Right atrium auricular region (tissue), 2 donors: ENCODE measurements around the gene SLC25A48. TPM values are rescaled to one million over a fixed set of nuclear protein-coding genes. Genes with fewer than 3 reads are reported as not detected.

Experiments
- DNase-seq: peaks from one replicate; pipeline ENCODE4 v3.0.0-alpha.2; 2019; ENCODE audit warnings: low spot score
- H3K27ac ChIP-seq, 2 donors: fragments of 200-600 bp; sonication (generic); 1 replicate in 1 of 2; 2 replicates in 1 of 2; pipeline ENCODE4 v1.5.1; 2016 to 2019
- H3K27me3 ChIP-seq, 2 donors: fragments of 200-600 bp; sonication (generic); one replicate each; pipeline versions ENCODE4 v1.5.1 to v1.6.0; 2017 to 2019
- H3K36me3 ChIP-seq: fragments of 200-600 bp; sonication (generic); one replicate; pipeline ENCODE4 v1.5.1; 2016
- H3K4me1 ChIP-seq, 2 donors: fragments of 200-600 bp; sonication (generic); one replicate each; pipeline versions ENCODE4 v1.5.1 to v1.6.0; 2017 to 2019
- H3K4me3 ChIP-seq, 2 donors: fragments of 200-600 bp; sonication (generic); 1 replicate in 1 of 2; 2 replicates in 1 of 2; pipeline ENCODE4 v1.5.1; 2017 to 2019; ENCODE audit warnings: mild to moderate bottlenecking in 1 of 2, moderate library complexity in 1 of 2
- H3K9me3 ChIP-seq, 2 donors: fragments of 200-600 bp; sonication (generic); one replicate each; pipeline ENCODE4 v1.5.1; 2019
- total RNA-seq, 2 donors: library from RNA; depleted of rRNA; stranded (reverse); fragments of >200 nt; gene quantifications; one replicate each; pipeline ENCODE4 v1.1.0, GENCODE V29; 2016
- TF ChIP-seq, protein P1 (sequence below), 2 donors: fragments of 200-600 bp; sonication (generic); IDR thresholded peaks; one replicate each; pipeline ENCODE4 v1.5.1; 2019; ENCODE audit warnings: antibody characterized with exemption in 2 of 2

Gene SLC25A48
- total RNA-seq, 2 donors from 2014 or later = not detected

DNA sequence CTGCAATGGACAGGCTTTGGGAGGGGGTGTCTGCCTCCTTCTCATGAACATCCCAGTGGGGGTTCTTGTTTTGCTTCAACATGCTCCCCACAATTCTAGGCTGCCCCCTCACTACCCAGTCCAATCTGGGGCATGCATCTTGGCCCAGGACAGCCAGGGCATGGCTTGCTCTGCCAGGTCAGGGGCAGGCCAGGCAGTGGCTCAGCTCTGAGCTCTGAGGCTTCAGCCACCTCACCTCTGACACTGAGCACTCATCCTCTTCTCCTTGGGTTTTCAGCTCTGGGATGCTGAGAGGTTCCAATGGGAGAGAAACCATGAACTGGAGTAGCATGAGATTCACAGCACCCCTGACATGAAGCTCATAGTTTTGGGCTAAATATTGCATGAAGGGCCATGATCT is 11.8 kb downstream of the SLC25A48 start:
- DNase-seq = no peak
- TF ChIP-seq, protein P1, sequence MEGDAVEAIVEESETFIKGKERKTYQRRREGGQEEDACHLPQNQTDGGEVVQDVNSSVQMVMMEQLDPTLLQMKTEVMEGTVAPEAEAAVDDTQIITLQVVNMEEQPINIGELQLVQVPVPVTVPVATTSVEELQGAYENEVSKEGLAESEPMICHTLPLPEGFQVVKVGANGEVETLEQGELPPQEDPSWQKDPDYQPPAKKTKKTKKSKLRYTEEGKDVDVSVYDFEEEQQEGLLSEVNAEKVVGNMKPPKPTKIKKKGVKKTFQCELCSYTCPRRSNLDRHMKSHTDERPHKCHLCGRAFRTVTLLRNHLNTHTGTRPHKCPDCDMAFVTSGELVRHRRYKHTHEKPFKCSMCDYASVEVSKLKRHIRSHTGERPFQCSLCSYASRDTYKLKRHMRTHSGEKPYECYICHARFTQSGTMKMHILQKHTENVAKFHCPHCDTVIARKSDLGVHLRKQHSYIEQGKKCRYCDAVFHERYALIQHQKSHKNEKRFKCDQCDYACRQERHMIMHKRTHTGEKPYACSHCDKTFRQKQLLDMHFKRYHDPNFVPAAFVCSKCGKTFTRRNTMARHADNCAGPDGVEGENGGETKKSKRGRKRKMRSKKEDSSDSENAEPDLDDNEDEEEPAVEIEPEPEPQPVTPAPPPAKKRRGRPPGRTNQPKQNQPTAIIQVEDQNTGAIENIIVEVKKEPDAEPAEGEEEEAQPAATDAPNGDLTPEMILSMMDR (IDR thresholded peaks at IDR 0.05) = no peak
- no peaks in the 10 kb centered on the region for H3K36me3 ChIP-seq
- no peaks in the 10 kb centered on the region for H3K9me3 ChIP-seq
- H3K27ac ChIP-seq = no peak overlapping the region
- no peaks in the 10 kb centered on the region for H3K4me1 ChIP-seq
- H3K27me3 ChIP-seq = no peaks in the 10 kb centered on the region
- no peak overlapping the region for H3K4me3 ChIP-seq

DNA sequence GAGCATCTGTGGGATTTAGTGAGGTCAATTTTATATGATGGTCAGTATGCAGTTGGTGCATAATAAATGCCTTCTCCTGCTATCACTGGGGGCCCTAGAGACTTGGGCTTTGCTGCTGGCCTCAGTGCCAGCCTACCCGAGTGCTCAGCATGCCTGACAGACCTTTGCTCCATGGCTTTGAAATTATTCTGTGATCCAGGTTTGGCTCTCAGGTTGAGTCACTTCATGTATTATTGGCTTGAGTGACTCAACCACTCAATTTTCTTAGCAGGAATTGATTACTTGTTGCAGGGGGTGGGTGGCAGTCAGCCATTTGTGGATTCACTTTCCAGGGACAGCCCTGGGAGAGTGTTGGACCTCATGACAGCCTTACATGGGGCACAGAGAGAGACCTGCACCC is 13.5 kb downstream of the SLC25A48 start:
- DNase-seq = no peak
- no peaks in the 10 kb centered on the region for H3K9me3 ChIP-seq
- no peak overlapping the region for H3K27ac ChIP-seq
- no peaks in the 10 kb centered on the region for H3K4me1 ChIP-seq
- TF ChIP-seq, protein P1 (IDR thresholded peaks at IDR 0.05) = no peak
- no peak overlapping the region for H3K4me3 ChIP-seq
- no peaks in the 10 kb centered on the region for H3K36me3 ChIP-seq
- H3K27me3 ChIP-seq = no peaks in the 10 kb centered on the region

DNA sequence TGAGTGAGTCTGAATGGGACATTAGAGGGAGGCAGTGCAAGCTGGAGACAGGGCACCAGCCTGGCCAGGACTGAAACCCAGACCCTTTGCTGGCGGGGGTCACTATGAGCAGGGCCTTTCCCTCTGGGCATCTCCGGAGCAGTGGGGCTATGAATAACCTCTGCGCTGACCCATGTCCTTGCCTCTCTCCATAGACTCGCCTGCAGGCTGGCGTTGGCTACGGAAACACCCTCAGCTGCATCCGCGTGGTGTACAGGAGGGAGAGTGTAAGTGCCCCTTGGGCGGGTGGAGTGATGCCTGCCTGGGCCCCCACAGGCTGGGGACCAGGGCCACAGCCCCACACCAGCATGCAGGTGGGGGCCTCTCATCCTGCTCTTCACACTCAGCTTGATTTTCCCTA is 15.8 kb downstream of the SLC25A48 start:
- H3K4me3 ChIP-seq = no peak overlapping the region
- TF ChIP-seq, protein P1 (IDR thresholded peaks at IDR 0.05) = no peak
- H3K36me3 ChIP-seq = no peaks in the 10 kb centered on the region
- no peak for DNase-seq
- H3K27ac ChIP-seq = no peak overlapping the region
- H3K9me3 ChIP-seq = no peaks in the 10 kb centered on the region
- H3K27me3 ChIP-seq = no peaks in the 10 kb centered on the region
- no peaks in the 10 kb centered on the region for H3K4me1 ChIP-seq

DNA sequence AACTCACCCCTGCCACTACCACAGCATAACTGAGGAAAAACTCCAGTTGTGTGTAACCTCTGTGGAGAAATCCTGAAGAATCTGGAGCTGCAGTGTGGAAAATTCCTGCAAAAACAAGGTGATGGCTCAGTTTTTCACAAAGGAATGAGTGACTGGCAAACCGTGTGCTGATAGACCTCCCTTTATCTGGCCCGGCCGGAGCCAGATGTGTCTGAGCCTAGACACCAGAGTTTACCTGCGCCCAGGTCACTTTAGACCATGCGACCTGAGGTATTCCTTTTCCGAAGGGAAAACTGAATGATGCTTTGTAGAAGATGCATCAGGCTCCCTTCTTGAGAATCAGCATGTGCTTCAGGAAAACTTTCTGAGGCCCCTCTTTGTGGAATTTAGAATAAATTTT is 16.2 kb downstream of the SLC25A48 start:
- no peak overlapping the region for H3K27ac ChIP-seq
- H3K4me1 ChIP-seq = no peaks in the 10 kb centered on the region
- no peaks in the 10 kb centered on the region for H3K36me3 ChIP-seq
- H3K27me3 ChIP-seq = no peaks in the 10 kb centered on the region
- TF ChIP-seq, protein P1 (IDR thresholded peaks at IDR 0.05) = no peak
- no peak for DNase-seq
- no peak overlapping the region for H3K4me3 ChIP-seq
- H3K9me3 ChIP-seq = no peaks in the 10 kb centered on the region

DNA sequence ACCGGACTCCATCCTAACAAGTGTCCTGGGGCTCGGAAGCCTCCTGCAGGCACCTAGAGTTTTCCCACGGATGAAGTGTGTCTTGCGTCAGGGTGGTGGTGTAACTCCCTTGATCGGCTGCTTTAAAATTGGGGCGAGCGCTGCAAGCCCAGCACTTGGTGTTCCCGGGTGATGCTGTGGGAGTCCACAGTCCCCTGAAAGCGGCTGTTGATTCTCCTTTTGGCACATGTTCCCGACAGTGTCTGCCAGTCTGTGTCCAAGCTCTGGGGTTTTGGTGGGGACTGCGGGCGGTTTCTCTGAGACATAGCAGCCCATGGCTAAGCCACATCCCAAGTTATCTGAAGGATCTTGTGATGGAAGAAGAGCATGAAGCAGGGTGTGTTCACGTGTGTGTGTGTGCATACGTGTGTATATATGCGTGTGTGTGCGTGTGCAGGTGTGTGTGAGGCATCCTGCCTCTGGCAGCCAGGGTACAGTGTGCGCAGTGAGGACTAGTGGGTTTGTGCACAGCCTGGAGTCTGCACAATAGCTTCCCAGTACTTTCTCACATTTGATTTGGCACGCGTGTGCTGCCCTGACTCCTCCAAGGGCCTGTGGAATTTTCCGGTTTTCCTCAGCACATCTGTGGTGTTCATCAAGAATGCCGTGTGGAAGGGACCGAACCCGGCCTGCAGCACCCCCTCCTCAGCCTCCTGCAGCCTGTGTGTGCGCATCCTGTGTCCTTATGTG is 16.9 kb downstream of the SLC25A48 start:
- Histone ChIP-seq H3K27me3 (no peaks in the 10 kb centered on the region), H3K9me3 (no peaks in the 10 kb centered on the region), H3K4me3 (no peak overlapping the region), H3K36me3 (no peaks in the 10 kb centered on the region), H3K4me1 (no peaks in the 10 kb centered on the region), H3K27ac (no peak overlapping the region)
- TF ChIP-seq, protein P1 (IDR thresholded peaks at IDR 0.05) = no peak
- DNase-seq = no peak
